ENCODE data around the gene IQCE. TPM values are rescaled to one million over a fixed set of nuclear protein-coding genes. Genes with fewer than 3 reads are reported as not detected.
"Not testable (repeated sequence)": the region's sequence is repeated elsewhere in the genome, so short reads cannot be mapped to it uniquely, and the experiment has no call there.

IQCE gene
- total and polyA plus RNA-seq, 9 donors, result 4.4 to 19.2 (median 13.3) TPM

GRCh38 chr7:2528481-2529095, 30.2 kb upstream of the IQCE start:
- WGBS, 3 donors, result 79 to 83% (median 81%) methylated on average over 18 of the region's 18 CpGs
- Histone ChIP-seq H3K27ac (no peak overlapping the region), H3K9me3 (no peaks in the 10 kb centered on the region), H3K4me3 (no peak overlapping the region), H3K36me3 (no peaks in the 10 kb centered on the region), H3K27me3 (no peaks in the 10 kb centered on the region), H3K4me1 (ENCODE audit: insufficient read depth) (peaks cover 4% of the 10 kb centered on the region)
- TF ChIP-seq POLR2A (IDR thresholded peaks at IDR 0.05) (no peak), EP300 (IDR thresholded peaks at IDR 0.05) (no peak), CTCF (IDR thresholded peaks at IDR 0.05) (no peak)
- no peak for DNase-seq
- intact Hi-C loops (cut with DNase I), result no loop called here

GRCh38 chr7:2529161-2530070, 29.4 kb upstream of the IQCE start:
- no peaks in the 10 kb centered on the region for H3K9me3 ChIP-seq
- H3K27ac ChIP-seq, result no peak overlapping the region
- no peak overlapping the region for H3K4me3 ChIP-seq
- H3K27me3 ChIP-seq, result no peaks in the 10 kb centered on the region
- intact Hi-C loops (cut with DNase I), result no loop called here
- H3K4me1 ChIP-seq (ENCODE audit: insufficient read depth), result no peaks in the 10 kb centered on the region
- H3K36me3 ChIP-seq, result no peaks in the 10 kb centered on the region
- no peak for DNase-seq
- no peak for TF ChIP-seq POLR2A (IDR thresholded peaks at IDR 0.05)
- TF ChIP-seq CTCF (IDR thresholded peaks at IDR 0.05), result no peak
- TF ChIP-seq EP300 (IDR thresholded peaks at IDR 0.05), result no peak
- WGBS, 3 donors, result 59 to 61% (median 60%) methylated on average over 26 to 30 of the region's 30 CpGs

GRCh38 chr7:2530071-2530987, 28.4 kb upstream of the IQCE start:
- DNase-seq, result no peak
- H3K4me1 ChIP-seq (ENCODE audit: insufficient read depth), result no peaks in the 10 kb centered on the region
- no peak overlapping the region for H3K4me3 ChIP-seq
- H3K27ac ChIP-seq, result no peak overlapping the region
- no peaks in the 10 kb centered on the region for H3K27me3 ChIP-seq
- H3K36me3 ChIP-seq, result no peaks in the 10 kb centered on the region
- no peaks in the 10 kb centered on the region for H3K9me3 ChIP-seq
- intact Hi-C loops (cut with DNase I), result no loop called here
- 73 to 81% (median 80%) methylated on average over 16 of the region's 16 CpGs for WGBS, 3 donors
- TF ChIP-seq CTCF (IDR thresholded peaks at IDR 0.05) (no peak), EP300 (IDR thresholded peaks at IDR 0.05) (no peak), POLR2A (IDR thresholded peaks at IDR 0.05) (no peak)

- intact Hi-C loops (cut with DNase I), result not testable (repeated sequence)
Observed at GRCh38 chr7:2530994-2531795, 27.6 kb upstream of the IQCE start.

GRCh38 chr7:2531796-2532110, 27.0 kb upstream of the IQCE start:
- intact Hi-C loops (cut with DNase I); H3K4me3 ChIP-seq: not testable (repeated sequence)
- WGBS, 3 donors, result 19 to 50% (median 27%) methylated on average over 1 to 17 of the region's 17 CpGs

More at GRCh38 chr7:2530994-2531795, 27.6 kb upstream of the IQCE start:
- not testable (repeated sequence) for H3K27me3 ChIP-seq; DNase-seq; H3K27ac ChIP-seq; H3K4me3 ChIP-seq; H3K36me3 ChIP-seq; H3K9me3 ChIP-seq; H3K4me1 ChIP-seq (ENCODE audit: insufficient read depth)
- 34 to 60% (median 38%) methylated on average over 19 to 43 of the region's 43 CpGs for WGBS, 3 donors

GRCh38 chr7:2532199-2532772, 26.5 kb upstream of the IQCE start:
- H3K36me3 ChIP-seq; H3K9me3 ChIP-seq; DNase-seq; H3K4me1 ChIP-seq (ENCODE audit: insufficient read depth); H3K27ac ChIP-seq; H3K4me3 ChIP-seq; intact Hi-C loops (cut with DNase I); H3K27me3 ChIP-seq: not testable (repeated sequence)
- 87 to 94% (median 89%) methylated on average over 8 to 15 of the region's 15 CpGs for WGBS, 3 donors

More at GRCh38 chr7:2531796-2532110, 27.0 kb upstream of the IQCE start:
- not testable (repeated sequence) for H3K4me1 ChIP-seq (ENCODE audit: insufficient read depth); DNase-seq; H3K36me3 ChIP-seq; H3K27ac ChIP-seq; H3K9me3 ChIP-seq; H3K27me3 ChIP-seq

GRCh38 chr7:2532816-2533215, 26.0 kb upstream of the IQCE start:
- intact Hi-C loops (cut with DNase I); H3K4me1 ChIP-seq (ENCODE audit: insufficient read depth): not testable (repeated sequence)
- WGBS, 3 donors, result 90 to 94% (median 92%) methylated on average over 4 to 7 of the region's 8 CpGs

More at GRCh38 chr7:2532816-2533215, 26.0 kb upstream of the IQCE start:
- H3K9me3 ChIP-seq, DNase-seq, H3K36me3 ChIP-seq, H3K4me3 ChIP-seq, H3K27ac ChIP-seq, H3K27me3 ChIP-seq: not testable (repeated sequence)

Data from ovary (tissue), 9 donors.